Lung (tissue), 12 donors: ENCODE measurements around the gene FOXC1. TPM values are rescaled to one million over a fixed set of nuclear protein-coding genes. Genes with fewer than 3 reads are reported as not detected.

Experiments used
- ATAC-seq: fragments of 200-7000 bp; cut with Tn5 transposase; one replicate; pipeline ENCODE4 v1.9.1; 2020; ENCODE audit warnings: moderate number of reproducible peaks; ENCODE audit not compliant: insufficient read depth, low FRiP score
- DNase-seq, 3 donors: peaks; one replicate each; pipeline ENCODE4 v3.0.0-alpha.2; 2013 to 2017
- H3K27ac ChIP-seq, 2 donors: one replicate each; pipeline ENCODE4 v1.5.1; 2013; ENCODE audit warnings: mild to moderate bottlenecking in 2 of 2, moderate library complexity in 2 of 2, control low read depth in 1 of 2, inconsistent platforms in 1 of 2, low read depth in 1 of 2, low read length in 1 of 2
- H3K27me3 ChIP-seq, 3 donors: one replicate each; pipeline ENCODE4 v1.5.1; 2013; ENCODE audit warnings: low read length in 2 of 3; ENCODE audit not compliant: control insufficient read depth in 3 of 3, insufficient read depth in 3 of 3
- H3K36me3 ChIP-seq, 4 donors: one replicate each; pipeline ENCODE4 v1.5.1; 2013; ENCODE audit warnings: low read length in 4 of 4, mild to moderate bottlenecking in 1 of 4, moderate library complexity in 1 of 4; ENCODE audit not compliant: control insufficient read depth in 4 of 4, insufficient read depth in 4 of 4
- H3K4me1 ChIP-seq, 5 donors: one replicate each; pipeline ENCODE4 v1.5.1; 2013; ENCODE audit warnings: low read length in 5 of 5, mild to moderate bottlenecking in 2 of 5, moderate library complexity in 1 of 5; ENCODE audit not compliant: control insufficient read depth in 5 of 5, insufficient read depth in 5 of 5
- H3K4me3 ChIP-seq: one replicate; pipeline ENCODE4 v1.5.1; 2013; ENCODE audit warnings: mild to moderate bottlenecking, control low read depth, moderate library complexity
- H3K9ac ChIP-seq, 2 donors: one replicate each; pipeline ENCODE4 v1.5.1; 2013; ENCODE audit warnings: low read length in 2 of 2, control low read depth in 1 of 2; ENCODE audit not compliant: insufficient read depth in 1 of 2
- H3K9me3 ChIP-seq, 4 donors: one replicate each; pipeline ENCODE4 v1.5.1; 2013; ENCODE audit warnings: low read length in 3 of 4, mild to moderate bottlenecking in 1 of 4, moderate library complexity in 1 of 4; ENCODE audit not compliant: control insufficient read depth in 4 of 4, insufficient read depth in 3 of 4
- CTCF ChIP-seq: IDR thresholded peaks from 2 replicates; pipeline ENCODE4 v1.5.1; 2012; ENCODE audit warnings: mild to moderate bottlenecking; ENCODE audit errors: control extremely low read depth, extremely low read depth
- WGBS, 2 donors: extraction: QIAGEN DNeasy Blood & Tissue Kit; methylation state at CpG; one replicate each; pipeline ENCODE4 v1.1.7; 2013; 5-methylcytosine and 5-hydroxymethylcytosine counted together
- polyA plus RNA-seq, 2 donors: library from polyadenylated mRNA; stranded (reverse); fragments of 200-250 nt; gene quantifications; one replicate each; pipeline ENCODE4 v1.2.1, GENCODE V29; 2013
- total RNA-seq, 2 donors: library from RNA; depleted of rRNA in 1 of 2; stranded (reverse); fragments of >200 nt in 1 of 2; gene quantifications; one replicate each; pipeline ENCODE4 v1.2.1, GENCODE V29; 2014 to 2021
- donor health status: control.
- donor health status: control.
- donor health status: Bipolar disorder and iron deficiency.
- donor health status: healthy.
- donor health status: DM: yes; HTN: yes; CAD: no.

The FOXC1 gene
- total and polyA plus RNA-seq, 4 donors = 1.4 to 6.2 (median 2.5) TPM

GRCh38 chr6:1577146-1577680 lies 32.5 kb upstream of the FOXC1 start:
- no peaks in the 10 kb centered on the region for H3K27me3 ChIP-seq
- H3K27ac ChIP-seq = no peak overlapping the region
- ATAC-seq (no peak), DNase-seq (no peak)
- peaks cover 0 to 5% (median 0%) of the 10 kb centered on the region in 4 donors for H3K9me3 ChIP-seq
- no peaks in the 10 kb centered on the region for H3K36me3 ChIP-seq
- H3K4me1 ChIP-seq = peaks cover 0 to 26% (median 3%) of the 10 kb centered on the region in 5 donors
- 93 to 98% methylated on average over 11 of the region's 11 CpGs for WGBS, 2 donors
- TF ChIP-seq CTCF = no peak
- H3K9ac ChIP-seq = no peak overlapping the region
- no peak overlapping the region for H3K4me3 ChIP-seq

- Histone ChIP-seq H3K4me3 (no peak overlapping the region), H3K27ac (no peak overlapping the region), H3K4me1 (peaks cover 0 to 26% (median 3%) of the 10 kb centered on the region in 5 donors), H3K36me3 (no peaks in the 10 kb centered on the region), H3K9ac (no peak overlapping the region), H3K9me3 (peaks cover 0 to 4% (median 0%) of the 10 kb centered on the region in 4 donors), H3K27me3 (no peaks in the 10 kb centered on the region)
- WGBS, 2 donors = 90 to 91% methylated on average over 19 of the region's 19 CpGs
- TF ChIP-seq CTCF = no peak
- no peak for ATAC-seq
- DNase-seq = no peak
These were observed 31.6 kb upstream of the FOXC1 start for GRCh38 chr6:1577896-1578745.

GRCh38 chr6:1579096-1579495 lies 30.6 kb upstream of the FOXC1 start:
- TF ChIP-seq CTCF = no peak
- WGBS, 2 donors = 79 to 90% methylated on average over 5 of the region's 5 CpGs
- Histone ChIP-seq H3K9ac (no peak overlapping the region), H3K4me1 (peaks cover 0 to 23% (median 3%) of the 10 kb centered on the region in 5 donors), H3K27ac (no peak overlapping the region), H3K4me3 (no peak overlapping the region), H3K36me3 (no peaks in the 10 kb centered on the region), H3K27me3 (peaks cover 0 to 3% (median 0%) of the 10 kb centered on the region in 3 donors), H3K9me3 (peaks cover 0 to 4% (median 0%) of the 10 kb centered on the region in 4 donors)
- DNase-seq (no peak), ATAC-seq (no peak)
